Measurements from ENCODE around the gene DCST2.

DCST2 gene

GRCh38 chr1:155029513-155030242 is 3.9 kb downstream of the DCST2 start:
- no peak overlapping the region for H2AFZ ChIP-seq (ENCODE audit: low read length)
- no peaks in the 10 kb centered on the region for H3K4me1 ChIP-seq (ENCODE audit: control insufficient read depth in 2 of 2, insufficient read depth in 1 of 2, low read depth in 1 of 2, low read length in 2 of 2)
- H3K79me1 ChIP-seq (ENCODE audit: low read depth, low read length) = no peaks in the 10 kb centered on the region
- no peak overlapping the region for H2BK120ac ChIP-seq (ENCODE audit: low read depth, low read length)
- H3K4me3 ChIP-seq (ENCODE audit: low read length in 2 of 2) = no peak overlapping the region
- WGBS, 2 donors (ENCODE audit: extremely low coverage in 2 of 2, insufficient read length in 2 of 2, insufficient replicate concordance in 1 of 2) = no CpG with 5 or more reads among the region's 16 CpGs
- peak overlapping the region; percentile 63 for H2BK12ac ChIP-seq (ENCODE audit: low read length)
- H3K9ac ChIP-seq (ENCODE audit: low read depth, low read length, poor library complexity) = peak overlapping the region; percentile 44
- H3K27me3 ChIP-seq (ENCODE audit: control insufficient read depth in 3 of 3, insufficient read depth in 3 of 3, low read depth in 1 of 3, low read length in 3 of 3) = no peaks in the 10 kb centered on the region
- H3K18ac ChIP-seq (ENCODE audit: low read length) = peak overlapping the region; percentile 76
- no peak overlapping the region for H3K27ac ChIP-seq (replicated peaks; ENCODE audit: low read length)
- peak overlapping the region; percentile 43 for H4K8ac ChIP-seq (ENCODE audit: low read depth, low read length)
- DNase-seq (ENCODE audit: low spot score) = no peak
- no peak overlapping the region for H3K4ac ChIP-seq (ENCODE audit: low read length)
- H3K9me3 ChIP-seq (replicated peaks in 1 of 2; ENCODE audit: control insufficient read depth in 2 of 2, insufficient read depth in 1 of 2, low read depth in 1 of 2, low read length in 2 of 2) = no peaks in the 10 kb centered on the region
- H2AK5ac ChIP-seq (ENCODE audit: low read depth, low read length) = peak overlapping the region; percentile 13
- no peak overlapping the region for H4K91ac ChIP-seq (ENCODE audit: low read depth, low read length, poor library complexity)
- H3K36me3 ChIP-seq (replicated peaks in 1 of 2; ENCODE audit: control insufficient read depth in 2 of 2, insufficient read depth in 2 of 2, low read length in 2 of 2) = no peaks in the 10 kb centered on the region
- peak overlapping the region; percentile 19 for H2BK15ac ChIP-seq (ENCODE audit: low read length)
- peak overlapping the region; percentile 22 for H3K23ac ChIP-seq (ENCODE audit: low read depth, low read length, poor library complexity)
- H3K14ac ChIP-seq (ENCODE audit: low read length) = no peak overlapping the region
- no peak overlapping the region for H2BK5ac ChIP-seq (ENCODE audit: low read length)
- H3K4me2 ChIP-seq (ENCODE audit: insufficient read depth, low read length, poor library complexity, severe bottlenecking) = no peak overlapping the region

- Histone ChIP-seq H3K4ac (ENCODE audit: low read length) (no peak overlapping the region), H3K14ac (ENCODE audit: low read length) (no peak overlapping the region), H2BK12ac (ENCODE audit: low read length) (peak overlapping the region; percentile 82), H2BK120ac (ENCODE audit: low read depth, low read length) (no peak overlapping the region), H3K4me1 (ENCODE audit: control insufficient read depth in 2 of 2, insufficient read depth in 1 of 2, low read depth in 1 of 2, low read length in 2 of 2) (no peaks in the 10 kb centered on the region), H3K4me3 (ENCODE audit: low read length in 2 of 2) (peak overlapping the region in 1 of 2 donors; percentile 40), H3K36me3 (replicated peaks in 1 of 2; ENCODE audit: control insufficient read depth in 2 of 2, insufficient read depth in 2 of 2, low read length in 2 of 2) (no peaks in the 10 kb centered on the region), H2BK15ac (ENCODE audit: low read length) (no peak overlapping the region), H3K4me2 (ENCODE audit: insufficient read depth, low read length, poor library complexity, severe bottlenecking) (no peak overlapping the region), H3K27me3 (ENCODE audit: control insufficient read depth in 3 of 3, insufficient read depth in 3 of 3, low read depth in 1 of 3, low read length in 3 of 3) (no peaks in the 10 kb centered on the region), H2AFZ (ENCODE audit: low read length) (no peak overlapping the region), H3K27ac (replicated peaks; ENCODE audit: low read length) (no peak overlapping the region), H3K9ac (ENCODE audit: low read depth, low read length, poor library complexity) (peak overlapping the region; percentile 78), H3K18ac (ENCODE audit: low read length) (no peak overlapping the region), H3K79me1 (ENCODE audit: low read depth, low read length) (no peaks in the 10 kb centered on the region), H2BK5ac (ENCODE audit: low read length) (no peak overlapping the region), H3K23ac (ENCODE audit: low read depth, low read length, poor library complexity) (no peak overlapping the region), H3K9me3 (replicated peaks in 1 of 2; ENCODE audit: control insufficient read depth in 2 of 2, insufficient read depth in 1 of 2, low read depth in 1 of 2, low read length in 2 of 2) (no peaks in the 10 kb centered on the region), H4K91ac (ENCODE audit: low read depth, low read length, poor library complexity) (no peak overlapping the region), H4K8ac (ENCODE audit: low read depth, low read length) (no peak overlapping the region), H2AK5ac (ENCODE audit: low read depth, low read length) (peak overlapping the region; percentile 79)
- WGBS, 2 donors (ENCODE audit: extremely low coverage in 2 of 2, insufficient read length in 2 of 2, insufficient replicate concordance in 1 of 2) = no CpG with 5 or more reads among the region's 6 CpGs
- no peak for DNase-seq (ENCODE audit: low spot score)
These were observed 7.0 kb downstream of the DCST2 start for GRCh38 chr1:155026588-155026987.

GRCh38 chr1:155026154-155026553 is 7.4 kb downstream of the DCST2 start:
- Histone ChIP-seq H2BK120ac (ENCODE audit: low read depth, low read length) (no peak overlapping the region), H3K9me3 (replicated peaks in 1 of 2; ENCODE audit: control insufficient read depth in 2 of 2, insufficient read depth in 1 of 2, low read depth in 1 of 2, low read length in 2 of 2) (no peaks in the 10 kb centered on the region), H3K36me3 (replicated peaks in 1 of 2; ENCODE audit: control insufficient read depth in 2 of 2, insufficient read depth in 2 of 2, low read length in 2 of 2) (no peaks in the 10 kb centered on the region), H2AK5ac (ENCODE audit: low read depth, low read length) (peak overlapping the region; percentile 79), H2BK15ac (ENCODE audit: low read length) (no peak overlapping the region), H3K4me2 (ENCODE audit: insufficient read depth, low read length, poor library complexity, severe bottlenecking) (no peak overlapping the region), H2AFZ (ENCODE audit: low read length) (no peak overlapping the region), H3K23ac (ENCODE audit: low read depth, low read length, poor library complexity) (no peak overlapping the region), H2BK12ac (ENCODE audit: low read length) (peak overlapping the region; percentile 82), H2BK5ac (ENCODE audit: low read length) (no peak overlapping the region), H3K27ac (replicated peaks; ENCODE audit: low read length) (no peak overlapping the region), H3K4me3 (ENCODE audit: low read length in 2 of 2) (no peak overlapping the region), H4K91ac (ENCODE audit: low read depth, low read length, poor library complexity) (peak overlapping the region; percentile 9), H4K8ac (ENCODE audit: low read depth, low read length) (no peak overlapping the region), H3K14ac (ENCODE audit: low read length) (no peak overlapping the region), H3K18ac (ENCODE audit: low read length) (no peak overlapping the region), H3K4me1 (ENCODE audit: control insufficient read depth in 2 of 2, insufficient read depth in 1 of 2, low read depth in 1 of 2, low read length in 2 of 2) (no peaks in the 10 kb centered on the region), H3K79me1 (ENCODE audit: low read depth, low read length) (no peaks in the 10 kb centered on the region), H3K4ac (ENCODE audit: low read length) (no peak overlapping the region), H3K27me3 (ENCODE audit: control insufficient read depth in 3 of 3, insufficient read depth in 3 of 3, low read depth in 1 of 3, low read length in 3 of 3) (no peaks in the 10 kb centered on the region), H3K9ac (ENCODE audit: low read depth, low read length, poor library complexity) (peak overlapping the region; percentile 78)
- no peak for DNase-seq (ENCODE audit: low spot score)
- no CpG with 5 or more reads among the region's 9 CpGs for WGBS, 2 donors (ENCODE audit: extremely low coverage in 2 of 2, insufficient read length in 2 of 2, insufficient replicate concordance in 1 of 2)

- Histone ChIP-seq H4K91ac (ENCODE audit: low read depth, low read length, poor library complexity) (no peak overlapping the region), H3K79me1 (ENCODE audit: low read depth, low read length) (no peaks in the 10 kb centered on the region), H2BK120ac (ENCODE audit: low read depth, low read length) (no peak overlapping the region), H2BK12ac (ENCODE audit: low read length) (no peak overlapping the region), H2BK5ac (ENCODE audit: low read length) (no peak overlapping the region), H3K27me3 (ENCODE audit: control insufficient read depth in 3 of 3, insufficient read depth in 3 of 3, low read depth in 1 of 3, low read length in 3 of 3) (no peaks in the 10 kb centered on the region), H3K9ac (ENCODE audit: low read depth, low read length, poor library complexity) (no peak overlapping the region), H3K4me1 (ENCODE audit: control insufficient read depth in 2 of 2, insufficient read depth in 1 of 2, low read depth in 1 of 2, low read length in 2 of 2) (peaks cover 6 to 7% of the 10 kb centered on the region in 2 donors), H3K27ac (replicated peaks; ENCODE audit: low read length) (no peak overlapping the region), H3K4me3 (ENCODE audit: low read length in 2 of 2) (no peak overlapping the region), H3K18ac (ENCODE audit: low read length) (no peak overlapping the region), H4K8ac (ENCODE audit: low read depth, low read length) (no peak overlapping the region), H2BK15ac (ENCODE audit: low read length) (no peak overlapping the region), H3K36me3 (replicated peaks in 1 of 2; ENCODE audit: control insufficient read depth in 2 of 2, insufficient read depth in 2 of 2, low read length in 2 of 2) (no peaks in the 10 kb centered on the region), H3K4me2 (ENCODE audit: insufficient read depth, low read length, poor library complexity, severe bottlenecking) (no peak overlapping the region), H2AK5ac (ENCODE audit: low read depth, low read length) (no peak overlapping the region), H3K4ac (ENCODE audit: low read length) (no peak overlapping the region), H3K23ac (ENCODE audit: low read depth, low read length, poor library complexity) (no peak overlapping the region), H3K9me3 (replicated peaks in 1 of 2; ENCODE audit: control insufficient read depth in 2 of 2, insufficient read depth in 1 of 2, low read depth in 1 of 2, low read length in 2 of 2) (no peaks in the 10 kb centered on the region), H3K14ac (ENCODE audit: low read length) (no peak overlapping the region), H2AFZ (ENCODE audit: low read length) (no peak overlapping the region)
- no CpG with 5 or more reads among the region's 9 CpGs for WGBS, 2 donors (ENCODE audit: extremely low coverage in 2 of 2, insufficient read length in 2 of 2, insufficient replicate concordance in 1 of 2)
- no peak for DNase-seq (ENCODE audit: low spot score)
These were observed 9.3 kb downstream of the DCST2 start for GRCh38 chr1:155024315-155024714.

Measured in neuronal stem cell (in vitro differentiated cells).